GM19043 (cell line): ENCODE data around the gene HDHD2.
"Not testable (repeated sequence)": the region's sequence is repeated elsewhere in the genome, so short reads cannot be mapped to it uniquely, and the experiment has no call there.

Source experiments
- ATAC-seq: cut with Tn5 transposase; IDR thresholded peaks from one replicate; pipeline ENCODE4 v1.9.1; 2021; ENCODE audit warnings: low read depth; ENCODE audit not compliant: unreplicated experiment

The HDHD2 gene

GRCh38 chr18:47150029-47150823, at the start of gene HDHD2:
Gene HDHD2, minus strand, starts transcription at chr18:47150500. Its CDS starts 14,061 bp downstream, at chr18:47136439.
- ATAC-seq: peak; percentile 92

GRCh38 chr18:47195961-47196360, 45.7 kb upstream of the HDHD2 start:
- not testable (repeated sequence) for ATAC-seq

- ATAC-seq: no peak
Observed at GRCh38 chr18:47191961-47192360, 41.7 kb upstream of the HDHD2 start.

- no peak for ATAC-seq
Observed at GRCh38 chr18:47187721-47188120, 37.4 kb upstream of the HDHD2 start.

GRCh38 chr18:47184419-47185050, 34.2 kb upstream of the HDHD2 start:
- no peak for ATAC-seq

- ATAC-seq: not testable (repeated sequence)
Observed at GRCh38 chr18:47182156-47182555, 31.9 kb upstream of the HDHD2 start.

GRCh38 chr18:47180765-47181164, 30.5 kb upstream of the HDHD2 start:
- no peak for ATAC-seq

GRCh38 chr18:47179520-47179919, 29.2 kb upstream of the HDHD2 start:
- ATAC-seq: no peak

- ATAC-seq: peak; percentile 90
Observed at GRCh38 chr18:47175898-47176575, 25.7 kb upstream of the HDHD2 start, which contains the start of gene IER3IP1. Gene IER3IP1, minus strand, starts transcription at chr18:47176364. Its CDS starts 87 bp downstream, at chr18:47176277.

GRCh38 chr18:47175283-47175897, 25.1 kb upstream of the HDHD2 start:
- peak; percentile 10 for ATAC-seq

GRCh38 chr18:47174545-47175116, 24.3 kb upstream of the HDHD2 start:
- no peak for ATAC-seq

- ATAC-seq: no peak
Observed at GRCh38 chr18:47172476-47172875, 22.2 kb upstream of the HDHD2 start.

GRCh38 chr18:47168913-47169312, 18.6 kb upstream of the HDHD2 start:
- no peak for ATAC-seq

GRCh38 chr18:47168509-47168908, 18.2 kb upstream of the HDHD2 start:
- no peak for ATAC-seq

GRCh38 chr18:47166294-47166693, 16.0 kb upstream of the HDHD2 start:
- ATAC-seq: no peak

GRCh38 chr18:47163241-47163640, 12.9 kb upstream of the HDHD2 start:
- peak; percentile 66 for ATAC-seq

GRCh38 chr18:47160256-47160655, 10.0 kb upstream of the HDHD2 start:
- ATAC-seq: no peak

- ATAC-seq: not testable (repeated sequence)
Observed at GRCh38 chr18:47158404-47158803, 8.1 kb upstream of the HDHD2 start.

GRCh38 chr18:47151439-47151838, 1.1 kb upstream of the HDHD2 start:
- no peak for ATAC-seq

GRCh38 chr18:47150824-47151366, 595 bp upstream of the HDHD2 start:
- ATAC-seq: peak; percentile 7
